Keratinocyte (primary cell): ENCODE measurements around the gene OR52N1.

ENCODE experiments used
- CTCF ChIP-seq, 3 experiments: IDR thresholded peaks in 1 of 3; conservative IDR thresholded peaks in 1 of 3; optimal IDR thresholded peaks in 1 of 3; 2 replicates in 2 of 3; 3 replicates in 1 of 3; pipeline versions ENCODE3 to v1.5.1; 2011; ENCODE audit warnings: low read length in 3 of 3, mild to moderate bottlenecking in 3 of 3, moderate library complexity in 2 of 3, control low read depth in 1 of 3, inconsistent platforms in 1 of 3; ENCODE audit not compliant: insufficient read depth in 2 of 3; ENCODE audit errors: extremely low read depth in 1 of 3
- EZH2 ChIP-seq: IDR thresholded peaks from one replicate; pipeline ENCODE4 v1.6.1; 2012; ENCODE audit warnings: inconsistent platforms, mild to moderate bottlenecking, low read length, moderate library complexity

DNA sequence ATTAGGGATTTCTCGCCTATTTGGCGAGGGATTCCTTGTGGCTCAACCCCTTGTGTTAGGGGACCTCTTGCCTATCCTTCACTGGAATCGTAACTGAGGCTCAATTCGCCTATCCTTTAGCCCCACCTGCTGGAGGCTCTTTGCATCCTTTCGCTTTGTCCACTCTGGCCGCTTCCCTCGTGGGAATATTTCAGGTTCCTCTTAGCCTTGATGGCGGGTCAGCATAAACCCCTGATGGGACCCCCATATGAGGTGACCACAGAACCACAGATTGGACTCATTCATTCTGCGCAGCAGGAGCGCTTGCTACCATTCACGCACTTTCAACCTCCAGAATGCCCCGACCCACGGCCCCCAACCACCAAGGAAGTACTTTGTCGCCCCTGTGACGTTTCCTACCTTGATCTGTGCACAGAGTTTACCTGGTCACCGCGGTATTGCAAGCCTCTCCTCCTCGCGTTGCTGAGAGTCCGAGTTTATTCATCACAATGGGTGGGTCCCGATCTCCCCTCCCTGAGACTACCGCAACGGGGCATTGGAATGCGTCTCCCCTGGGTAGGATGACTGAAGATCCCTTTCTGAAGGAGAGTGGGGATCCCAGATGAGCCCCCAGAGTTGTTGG is 17.5 kb upstream of the OR52N1 start, which contains the start of gene OR52N2:
- peak; percentile 77 to 87 (median 77) for TF ChIP-seq CTCF (optimal IDR thresholded peaks at IDR 0.05 in 1 of 3, IDR thresholded peaks at IDR 0.05 in 1 of 3, conservative IDR thresholded peaks at IDR 0.05 in 1 of 3; ENCODE audit: extremely low read depth in 1 of 3, insufficient read depth in 2 of 3, low read length in 3 of 3)
- TF ChIP-seq EZH2 = no peak
